WTC11 (cell line): ENCODE measurements around the gene NAPSA. TPM values are rescaled to one million over a fixed set of nuclear protein-coding genes. Genes with fewer than 3 reads are reported as not detected.
A peak's percentile ranks its signal among the peaks of the same experiment; 100 is the strongest.

Experiments
- ATAC-seq: fragments of 200-7000 bp; cut with Tn5 transposase; 2 replicates; pipeline ENCODE4 v1.10.0; 2021; ENCODE audit warnings: mild to moderate bottlenecking, moderate library complexity
- CTCF ChIA-PET: fragments of 300-600 bp; sonication (Branson Sonifier 250); formaldehyde crosslinking; loops from one replicate; lab custom pipeline; 2021; ENCODE audit warnings: antibody characterized with exemption; lab: Charles Lee
- POLR2A ChIA-PET: fragments of 350-600 bp; sonication (Branson Sonifier 250); formaldehyde crosslinking; loops from one replicate; lab custom pipeline; 2021; ENCODE audit warnings: antibody characterized with exemption; lab: Charles Lee
- DNase-seq: peaks from one replicate; pipeline ENCODE4 v3.0.0; 2021; ENCODE audit warnings: low spot score
- H3K27ac Mint-ChIP-seq: 2 replicates; pipeline ENCODE4 v1.8.0; 2021; ENCODE audit warnings: mixed read lengths
- H3K27me3 Mint-ChIP-seq: 2 replicates; pipeline ENCODE4 v1.8.0; 2021; ENCODE audit warnings: low read depth, mild to moderate bottlenecking, moderate library complexity, mixed read lengths
- H3K36me3 Mint-ChIP-seq: 2 replicates; pipeline ENCODE4 v1.8.0; 2021; ENCODE audit warnings: mixed read lengths
- H3K4me1 Mint-ChIP-seq: 2 replicates; pipeline ENCODE4 v1.8.0; 2022; ENCODE audit warnings: mixed read lengths
- H3K4me3 Mint-ChIP-seq: 2 replicates; pipeline ENCODE4 v1.8.0; 2021; ENCODE audit warnings: mild to moderate bottlenecking, moderate library complexity, mixed read lengths
- H3K9me3 Mint-ChIP-seq: 2 replicates; pipeline ENCODE4 v1.8.0; 2021; ENCODE audit warnings: mixed read lengths
- ARID4B ChIP-seq: sonication (generic); formaldehyde crosslinking; IDR thresholded peaks from 2 replicates; pipeline ENCODE4 v1.8.0; 2023; ENCODE audit warnings: missing genetic modification reagents, mild to moderate bottlenecking, borderline replicate concordance
- CREM ChIP-seq: sonication (generic); formaldehyde crosslinking; IDR thresholded peaks from 2 replicates; pipeline ENCODE4 v1.8.1; 2022; ENCODE audit warnings: mild to moderate bottlenecking, missing genetic modification reagents, moderate library complexity
- ELF4 ChIP-seq: sonication (generic); formaldehyde crosslinking; IDR thresholded peaks from 2 replicates; pipeline ENCODE4 v1.8.1; 2022; ENCODE audit warnings: low read depth, mild to moderate bottlenecking, moderate library complexity, missing genetic modification reagents
- ESRRA ChIP-seq: sonication (generic); formaldehyde crosslinking; IDR thresholded peaks from 2 replicates; pipeline ENCODE4 v1.8.1; 2022; ENCODE audit warnings: mild to moderate bottlenecking, missing genetic modification reagents, borderline replicate concordance
- ETV6 ChIP-seq: sonication (generic); formaldehyde crosslinking; IDR thresholded peaks from 2 replicates; pipeline ENCODE4 v1.8.1; 2022; ENCODE audit warnings: mild to moderate bottlenecking, missing genetic modification reagents
- FOXK1 ChIP-seq: sonication (generic); formaldehyde crosslinking; IDR thresholded peaks from 2 replicates; pipeline ENCODE4 v1.8.0; 2022; ENCODE audit warnings: mild to moderate bottlenecking, moderate library complexity, missing genetic modification reagents
- FOXP1 ChIP-seq: sonication (generic); formaldehyde crosslinking; IDR thresholded peaks from 2 replicates; pipeline ENCODE4 v1.8.0; 2022; ENCODE audit warnings: missing genetic modification reagents, mild to moderate bottlenecking, moderate library complexity, borderline replicate concordance
- IRF2 ChIP-seq: sonication (generic); formaldehyde crosslinking; IDR thresholded peaks from 2 replicates; pipeline ENCODE4 v1.8.0; 2022; ENCODE audit warnings: low read depth, missing genetic modification reagents, borderline replicate concordance
- JUN ChIP-seq: sonication (generic); formaldehyde crosslinking; IDR thresholded peaks from 2 replicates; pipeline ENCODE4 v1.8.0; 2023; ENCODE audit warnings: mild to moderate bottlenecking, missing genetic modification reagents
- NFATC4 ChIP-seq: fragments of 250-450 bp; sonication (Bioruptor Pico); IDR thresholded peaks from 2 replicates; pipeline ENCODE4 v1.9.0; 2021; ENCODE audit warnings: mild to moderate bottlenecking
- NFE2L1 ChIP-seq: sonication (generic); formaldehyde crosslinking; IDR thresholded peaks from 2 replicates; pipeline ENCODE4 v1.8.1; 2023; ENCODE audit warnings: missing genetic modification reagents
- NR3C1 ChIP-seq: sonication (generic); formaldehyde crosslinking; conservative IDR thresholded peaks from 2 replicates; pipeline ENCODE4 v1.8.1; 2023; ENCODE audit warnings: low read depth, mild to moderate bottlenecking, missing genetic modification reagents
- SMAD3 ChIP-seq: sonication (generic); formaldehyde crosslinking; IDR thresholded peaks from 2 replicates; pipeline ENCODE4 v1.8.0; 2022; ENCODE audit warnings: missing genetic modification reagents, mild to moderate bottlenecking, borderline replicate concordance
- TEAD1 ChIP-seq: sonication (generic); formaldehyde crosslinking; IDR thresholded peaks from 2 replicates; pipeline ENCODE4 v1.8.0; 2022; ENCODE audit warnings: mild to moderate bottlenecking, missing genetic modification reagents
- TP53 ChIP-seq: sonication (generic); formaldehyde crosslinking; IDR thresholded peaks from 2 replicates; pipeline ENCODE4 v1.8.1; 2023; ENCODE audit warnings: mild to moderate bottlenecking, missing genetic modification reagents
- ZNF219 ChIP-seq: sonication (generic); formaldehyde crosslinking; IDR thresholded peaks from 2 replicates; pipeline ENCODE4 v1.8.0; 2023; ENCODE audit warnings: missing genetic modification reagents, mild to moderate bottlenecking, borderline replicate concordance
- ZNF232 ChIP-seq: sonication (generic); formaldehyde crosslinking; IDR thresholded peaks from 2 replicates; pipeline ENCODE4 v1.8.0; 2022; ENCODE audit warnings: mild to moderate bottlenecking, missing genetic modification reagents
- total RNA-seq: library from RNA; stranded (reverse); gene quantifications from 3 replicates; pipeline ENCODE4 v1.2.3, GENCODE V29; 2021
- TF ChIP-seq, protein P1 (sequence below): sonication (generic); formaldehyde crosslinking; IDR thresholded peaks from 2 replicates; pipeline ENCODE4 v1.8.0; 2023; ENCODE audit warnings: missing genetic modification reagents
- TF ChIP-seq, protein P2 (sequence below): sonication (generic); formaldehyde crosslinking; IDR thresholded peaks from 2 replicates; pipeline ENCODE4 v1.8.0; 2022; ENCODE audit warnings: mild to moderate bottlenecking, missing genetic modification reagents
- TF ChIP-seq, protein P3 (sequence below): sonication (generic); formaldehyde crosslinking; IDR thresholded peaks from 2 replicates; pipeline ENCODE4 v1.8.0; 2022; ENCODE audit warnings: mild to moderate bottlenecking, missing genetic modification reagents
- TF ChIP-seq, protein P4 (sequence below): sonication (generic); formaldehyde crosslinking; IDR thresholded peaks from 2 replicates; pipeline ENCODE4 v1.8.1; 2023; ENCODE audit warnings: mild to moderate bottlenecking, missing genetic modification reagents, moderate library complexity
- TF ChIP-seq, protein P5 (sequence below): sonication (generic); formaldehyde crosslinking; IDR thresholded peaks from 2 replicates; pipeline ENCODE4 v1.8.0; 2022; ENCODE audit warnings: mild to moderate bottlenecking, missing genetic modification reagents
- TF ChIP-seq, protein P6 (sequence below): sonication (generic); formaldehyde crosslinking; conservative IDR thresholded peaks from 2 replicates; pipeline ENCODE4 v1.8.1; 2023; ENCODE audit warnings: mild to moderate bottlenecking, low read depth, missing genetic modification reagents, moderate library complexity

NAPSA gene
- total RNA-seq, 1 experiment from 2014 or later = 2.7 TPM

DNA sequence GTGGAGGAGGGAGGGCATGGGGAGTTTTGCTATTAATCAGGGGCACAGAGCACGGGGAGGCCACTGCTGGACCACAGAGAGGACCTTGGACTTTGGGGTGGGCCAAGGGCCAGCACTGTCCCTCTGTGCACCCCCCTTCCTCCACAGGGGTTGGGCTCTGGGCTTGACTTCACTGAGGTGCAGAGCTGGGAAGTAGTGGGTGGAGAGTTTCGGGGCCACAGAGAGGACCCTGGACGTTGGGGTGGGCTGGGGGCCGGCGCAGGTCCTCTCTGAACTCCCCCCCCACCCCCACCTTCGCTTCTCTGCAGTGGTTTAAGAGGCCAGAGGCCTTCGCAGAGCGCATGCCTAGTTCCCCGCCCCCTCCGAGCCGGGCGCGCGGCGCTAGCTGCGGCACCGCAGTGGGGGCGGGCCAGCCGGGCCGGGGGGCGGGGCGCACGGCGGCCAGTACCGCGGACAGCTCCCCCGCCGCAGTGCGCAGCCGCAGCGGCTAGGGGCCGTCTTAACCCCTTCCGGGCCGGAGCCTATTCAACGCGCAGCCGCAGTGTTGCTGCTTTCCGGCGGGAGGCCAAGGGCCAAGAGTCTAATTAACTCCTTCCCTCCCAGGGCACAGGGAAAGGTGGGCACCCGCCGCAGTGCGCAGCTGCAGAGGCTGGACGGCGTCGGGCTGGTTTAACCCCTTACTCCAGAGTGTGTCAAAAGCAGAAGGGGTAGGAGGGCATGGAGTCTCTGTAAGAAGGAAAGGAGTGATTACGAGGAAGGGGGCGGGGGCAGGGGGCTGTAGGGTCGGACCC is 39.9 kb downstream of the NAPSA start:
- Mint-ChIP-seq H3K27me3 (peaks cover 36% of the 10 kb centered on the region), H3K4me1 (peaks cover 46% of the 10 kb centered on the region), H3K4me3 (peak overlapping the region; percentile 84), H3K36me3 (peaks cover 8% of the 10 kb centered on the region), H3K27ac (peak overlapping the region; percentile 88; the same call in 1 of the 2 replicates), H3K9me3 (no peaks in the 10 kb centered on the region)
- peak; percentile 9 for ATAC-seq
- ChIA-PET CTCF (interaction anchor here (0.7 to 2.5 kb wide), 16 partner anchors 10 to 403 kb away, joined by 3 to 32 read pairs (median 4); no protein-coding TSS in a partner anchor), POLR2A (interaction anchor here (0.6 to 1.5 kb wide), 6 partner anchors 8 to 91 kb away, joined by 3 to 21 read pairs (median 8); no protein-coding TSS in a partner anchor)
- peak; percentile 97 for DNase-seq
- TF ChIP-seq FOXP1 (peak; percentile 79; the same call in 1 of the 2 replicates), ZNF219 (CRISPR knock-in tag) (peak; percentile 87; the same call in 1 of the 2 replicates), NFE2L1 (CRISPR knock-in tag) (0 out of 2 replicates have a peak, but pooled peaks have one; percentile 70), IRF2 (CRISPR knock-in tag) (no peak), TP53 (CRISPR knock-in tag) (0 out of 2 replicates have a peak, but pooled peaks have one; percentile 48), ESRRA (CRISPR knock-in tag) (peak; percentile 75; the same call in 1 of the 2 replicates), ZNF232 (CRISPR knock-in tag) (0 out of 2 replicates have a peak, but pooled peaks have one; percentile 69), CREM (CRISPR knock-in tag) (peak; percentile 78; the same call in 1 of the 2 replicates), NFATC4 (CRISPR knock-in tag) (no peak), FOXK1 (CRISPR knock-in tag) (peak; percentile 86), NR3C1 (CRISPR knock-in tag) (0 out of 2 replicates have a peak, but pooled peaks have one; percentile 73), TEAD1 (CRISPR knock-in tag) (peak; percentile 97), JUN (0 out of 2 replicates have a peak, but pooled peaks have one; percentile 31), ETV6 (peak; percentile 88; the same call in 1 of the 2 replicates), ELF4 (0 out of 2 replicates have a peak, but pooled peaks have one; percentile 40), SMAD3 (peak; percentile 75; the same call in 1 of the 2 replicates), ARID4B (CRISPR knock-in tag) (peak; percentile 64; the same call in 1 of the 2 replicates)
- TF ChIP-seq, protein P1, sequence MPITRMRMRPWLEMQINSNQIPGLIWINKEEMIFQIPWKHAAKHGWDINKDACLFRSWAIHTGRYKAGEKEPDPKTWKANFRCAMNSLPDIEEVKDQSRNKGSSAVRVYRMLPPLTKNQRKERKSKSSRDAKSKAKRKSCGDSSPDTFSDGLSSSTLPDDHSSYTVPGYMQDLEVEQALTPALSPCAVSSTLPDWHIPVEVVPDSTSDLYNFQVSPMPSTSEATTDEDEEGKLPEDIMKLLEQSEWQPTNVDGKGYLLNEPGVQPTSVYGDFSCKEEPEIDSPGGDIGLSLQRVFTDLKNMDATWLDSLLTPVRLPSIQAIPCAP (CRISPR knock-in tag) = no peak; the same call in 1 of the 2 replicates
- TF ChIP-seq, protein P2, sequence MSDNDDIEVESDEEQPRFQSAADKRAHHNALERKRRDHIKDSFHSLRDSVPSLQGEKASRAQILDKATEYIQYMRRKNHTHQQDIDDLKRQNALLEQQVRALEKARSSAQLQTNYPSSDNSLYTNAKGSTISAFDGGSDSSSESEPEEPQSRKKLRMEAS (CRISPR knock-in tag) = peak; percentile 66
- TF ChIP-seq, protein P3, sequence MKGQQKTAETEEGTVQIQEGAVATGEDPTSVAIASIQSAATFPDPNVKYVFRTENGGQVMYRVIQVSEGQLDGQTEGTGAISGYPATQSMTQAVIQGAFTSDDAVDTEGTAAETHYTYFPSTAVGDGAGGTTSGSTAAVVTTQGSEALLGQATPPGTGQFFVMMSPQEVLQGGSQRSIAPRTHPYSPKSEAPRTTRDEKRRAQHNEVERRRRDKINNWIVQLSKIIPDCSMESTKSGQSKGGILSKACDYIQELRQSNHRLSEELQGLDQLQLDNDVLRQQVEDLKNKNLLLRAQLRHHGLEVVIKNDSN (CRISPR knock-in tag) = peak; percentile 10; the same call in 1 of the 2 replicates
- TF ChIP-seq, protein P4, sequence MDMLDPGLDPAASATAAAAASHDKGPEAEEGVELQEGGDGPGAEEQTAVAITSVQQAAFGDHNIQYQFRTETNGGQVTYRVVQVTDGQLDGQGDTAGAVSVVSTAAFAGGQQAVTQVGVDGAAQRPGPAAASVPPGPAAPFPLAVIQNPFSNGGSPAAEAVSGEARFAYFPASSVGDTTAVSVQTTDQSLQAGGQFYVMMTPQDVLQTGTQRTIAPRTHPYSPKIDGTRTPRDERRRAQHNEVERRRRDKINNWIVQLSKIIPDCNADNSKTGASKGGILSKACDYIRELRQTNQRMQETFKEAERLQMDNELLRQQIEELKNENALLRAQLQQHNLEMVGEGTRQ (CRISPR knock-in tag) = peak; percentile 50
- TF ChIP-seq, protein P5, sequence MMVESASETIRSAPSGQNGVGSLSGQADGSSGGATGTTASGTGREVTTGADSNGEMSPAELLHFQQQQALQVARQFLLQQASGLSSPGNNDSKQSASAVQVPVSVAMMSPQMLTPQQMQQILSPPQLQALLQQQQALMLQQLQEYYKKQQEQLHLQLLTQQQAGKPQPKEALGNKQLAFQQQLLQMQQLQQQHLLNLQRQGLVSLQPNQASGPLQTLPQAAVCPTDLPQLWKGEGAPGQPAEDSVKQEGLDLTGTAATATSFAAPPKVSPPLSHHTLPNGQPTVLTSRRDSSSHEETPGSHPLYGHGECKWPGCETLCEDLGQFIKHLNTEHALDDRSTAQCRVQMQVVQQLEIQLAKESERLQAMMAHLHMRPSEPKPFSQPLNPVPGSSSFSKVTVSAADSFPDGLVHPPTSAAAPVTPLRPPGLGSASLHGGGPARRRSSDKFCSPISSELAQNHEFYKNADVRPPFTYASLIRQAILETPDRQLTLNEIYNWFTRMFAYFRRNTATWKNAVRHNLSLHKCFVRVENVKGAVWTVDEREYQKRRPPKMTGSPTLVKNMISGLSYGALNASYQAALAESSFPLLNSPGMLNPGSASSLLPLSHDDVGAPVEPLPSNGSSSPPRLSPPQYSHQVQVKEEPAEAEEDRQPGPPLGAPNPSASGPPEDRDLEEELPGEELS (CRISPR knock-in tag) = peak; percentile 65
- TF ChIP-seq, protein P6, sequence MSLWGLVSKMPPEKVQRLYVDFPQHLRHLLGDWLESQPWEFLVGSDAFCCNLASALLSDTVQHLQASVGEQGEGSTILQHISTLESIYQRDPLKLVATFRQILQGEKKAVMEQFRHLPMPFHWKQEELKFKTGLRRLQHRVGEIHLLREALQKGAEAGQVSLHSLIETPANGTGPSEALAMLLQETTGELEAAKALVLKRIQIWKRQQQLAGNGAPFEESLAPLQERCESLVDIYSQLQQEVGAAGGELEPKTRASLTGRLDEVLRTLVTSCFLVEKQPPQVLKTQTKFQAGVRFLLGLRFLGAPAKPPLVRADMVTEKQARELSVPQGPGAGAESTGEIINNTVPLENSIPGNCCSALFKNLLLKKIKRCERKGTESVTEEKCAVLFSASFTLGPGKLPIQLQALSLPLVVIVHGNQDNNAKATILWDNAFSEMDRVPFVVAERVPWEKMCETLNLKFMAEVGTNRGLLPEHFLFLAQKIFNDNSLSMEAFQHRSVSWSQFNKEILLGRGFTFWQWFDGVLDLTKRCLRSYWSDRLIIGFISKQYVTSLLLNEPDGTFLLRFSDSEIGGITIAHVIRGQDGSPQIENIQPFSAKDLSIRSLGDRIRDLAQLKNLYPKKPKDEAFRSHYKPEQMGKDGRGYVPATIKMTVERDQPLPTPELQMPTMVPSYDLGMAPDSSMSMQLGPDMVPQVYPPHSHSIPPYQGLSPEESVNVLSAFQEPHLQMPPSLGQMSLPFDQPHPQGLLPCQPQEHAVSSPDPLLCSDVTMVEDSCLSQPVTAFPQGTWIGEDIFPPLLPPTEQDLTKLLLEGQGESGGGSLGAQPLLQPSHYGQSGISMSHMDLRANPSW = peak; percentile 13; the same call in 1 of the 2 replicates
